Measurements from ENCODE around the gene EFEMP2.

Gene EFEMP2

GRCh38 chr11:65915101-65915820 is 42.7 kb upstream of the EFEMP2 start:
- CTCF ChIA-PET: interaction anchor here (0.7 to 1.1 kb wide), 3 partner anchors 10 to 244 kb away, joined by 3 to 4 read pairs (median 3); no protein-coding TSS in a partner anchor
- peak overlapping the region; percentile 93 for H3K27ac ChIP-seq
- no peak for DNase-seq (ENCODE audit: low spot score)
- TF ChIP-seq CTCF (conservative IDR thresholded peaks at IDR 0.05; ENCODE audit: low read depth): no peak
- POLR2A ChIA-PET (ENCODE audit: low non-redundant PET): interaction anchor here (0.8 to 1.5 kb wide), 4 partner anchors 15 to 54 kb away, joined by 3 to 5 read pairs (median 4); partner anchors contain the start of gene CCDC85B

DNA sequence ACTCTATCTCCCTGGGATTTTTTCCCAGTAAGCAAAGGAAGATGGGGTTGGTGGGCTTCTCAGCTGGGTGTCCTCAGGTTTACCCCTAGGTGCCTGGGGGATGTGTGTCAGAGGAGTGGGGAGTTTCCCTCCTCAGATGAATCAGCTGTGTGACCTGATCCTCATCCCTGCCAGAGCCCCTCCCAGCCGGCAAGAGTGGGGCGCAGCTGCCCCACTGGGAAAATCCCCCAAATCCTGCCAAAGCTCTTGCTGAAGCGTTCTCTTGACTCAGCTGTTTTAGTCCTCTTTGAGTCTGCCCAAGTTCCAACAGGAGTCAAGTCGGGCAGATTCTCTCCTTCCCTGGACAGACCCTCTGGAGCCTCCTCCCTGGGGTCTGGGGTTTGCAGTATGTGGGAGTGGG is 40.2 kb upstream of the EFEMP2 start:
- POLR2A ChIA-PET (ENCODE audit: low non-redundant PET): interaction anchor here (0.9 to 1.4 kb wide), 2 partner anchors 14 to 25 kb away, joined by 4 read pairs; partner anchors contain the start of gene FIBP
- peak; percentile 86 for DNase-seq (ENCODE audit: low spot score)
- CTCF ChIA-PET: interaction anchor here (0.5 to 2.4 kb wide), 8 partner anchors 15 to 1443 kb away, joined by 3 to 8 read pairs (median 4); partner anchors contain the start of genes CCDC85B and FIBP
- H3K27ac ChIP-seq: peak overlapping the region; percentile 93
- TF ChIP-seq CTCF (conservative IDR thresholded peaks at IDR 0.05; ENCODE audit: low read depth): no peak

- ChIA-PET POLR2A (ENCODE audit: low non-redundant PET) (interaction anchor here (0.9 to 1.4 kb wide), 4 partner anchors 11 to 24 kb away, joined by 3 to 7 read pairs (median 4); partner anchors contain the start of genes CCDC85B and FIBP), CTCF (interaction anchor here (0.6 to 2.4 kb wide), 8 partner anchors 14 to 348 kb away, joined by 3 to 8 read pairs (median 4); partner anchors contain the start of genes CCDC85B and FIBP)
- peak; percentile 88 for DNase-seq (ENCODE audit: low spot score)
- TF ChIP-seq CTCF (conservative IDR thresholded peaks at IDR 0.05; ENCODE audit: low read depth): peak; percentile 67
- H3K27ac ChIP-seq: peak overlapping the region; percentile 93
These were observed 39.3 kb upstream of the EFEMP2 start for GRCh38 chr11:65911682-65912568.

GRCh38 chr11:65907878-65908277 is 35.3 kb upstream of the EFEMP2 start:
- no peak overlapping the region for H3K27ac ChIP-seq
- TF ChIP-seq CTCF (conservative IDR thresholded peaks at IDR 0.05; ENCODE audit: low read depth): no peak
- CTCF ChIA-PET: interaction anchor here (0.6 kb wide), 1 partner anchor 11 kb away, joined by 3 read pairs; no protein-coding TSS in a partner anchor
- no peak for DNase-seq (ENCODE audit: low spot score)
- POLR2A ChIA-PET (ENCODE audit: low non-redundant PET): no interaction called here

GRCh38 chr11:65906602-65907001 is 34.0 kb upstream of the EFEMP2 start:
- ChIA-PET CTCF (interaction anchor here (0.7 to 1.1 kb wide), 2 partner anchors 22 to 351 kb away, joined by 3 to 5 read pairs; no protein-coding TSS in a partner anchor), POLR2A (ENCODE audit: low non-redundant PET) (no interaction called here)
- H3K27ac ChIP-seq: no peak overlapping the region
- TF ChIP-seq CTCF (conservative IDR thresholded peaks at IDR 0.05; ENCODE audit: low read depth): no peak
- DNase-seq (ENCODE audit: low spot score): no peak

- H3K27ac ChIP-seq: peak overlapping the region; percentile 73
- no peak for DNase-seq (ENCODE audit: low spot score)
- CTCF ChIA-PET: interaction anchor here (0.6 kb wide), 1 partner anchor 316 kb away, joined by 5 read pairs; no protein-coding TSS in a partner anchor
- TF ChIP-seq CTCF (conservative IDR thresholded peaks at IDR 0.05; ENCODE audit: low read depth): no peak
- POLR2A ChIA-PET (ENCODE audit: low non-redundant PET): no interaction called here
These were observed 31.1 kb upstream of the EFEMP2 start for GRCh38 chr11:65903715-65904114.

Measured in RWPE1 (cell line).